ENCODE results near the gene HEG1.

HEG1 gene

GRCh38 chr3:125042725-125043406, 12.9 kb downstream of the HEG1 start:
- H3K4me3 ChIP-seq (ENCODE audit: low read depth, low read length): no peak overlapping the region
- TF ChIP-seq CTCF (IDR thresholded peaks at IDR 0.05; ENCODE audit: low read depth, low read length): no peak
- peak; percentile 59 for DNase-seq (ENCODE audit: low read depth, low spot score)
- in situ Hi-C loops (cut with HindIII; ENCODE audit: low sequenced_read_pairs): no loop called here

- TF ChIP-seq CTCF (IDR thresholded peaks at IDR 0.05; ENCODE audit: low read depth, low read length): no peak
- DNase-seq (ENCODE audit: low read depth, low spot score): no peak
- H3K4me3 ChIP-seq (ENCODE audit: low read depth, low read length): no peak overlapping the region
These were observed 16.4 kb downstream of the HEG1 start for GRCh38 chr3:125039131-125040100.

GRCh38 chr3:125037498-125038150, 18.2 kb downstream of the HEG1 start:
- in situ Hi-C loops (cut with HindIII; ENCODE audit: low sequenced_read_pairs): no loop called here

More at GRCh38 chr3:125039131-125040100, 16.4 kb downstream of the HEG1 start:
- in situ Hi-C loops (cut with HindIII; ENCODE audit: low sequenced_read_pairs): no loop called here

GRCh38 chr3:125035217-125035616, 20.6 kb downstream of the HEG1 start:
- H3K4me3 ChIP-seq (ENCODE audit: low read depth, low read length): no peak overlapping the region
- no peak for DNase-seq (ENCODE audit: low read depth, low spot score)
- TF ChIP-seq CTCF (IDR thresholded peaks at IDR 0.05; ENCODE audit: low read depth, low read length): no peak
- in situ Hi-C loops (cut with HindIII; ENCODE audit: low sequenced_read_pairs): no loop called here

More at GRCh38 chr3:125037498-125038150, 18.2 kb downstream of the HEG1 start:
- TF ChIP-seq CTCF (IDR thresholded peaks at IDR 0.05; ENCODE audit: low read depth, low read length): no peak
- DNase-seq (ENCODE audit: low read depth, low spot score): no peak
- no peak overlapping the region for H3K4me3 ChIP-seq (ENCODE audit: low read depth, low read length)

GRCh38 chr3:125033616-125034015, 22.2 kb downstream of the HEG1 start:
- no peak for TF ChIP-seq CTCF (IDR thresholded peaks at IDR 0.05; ENCODE audit: low read depth, low read length)
- no peak overlapping the region for H3K4me3 ChIP-seq (ENCODE audit: low read depth, low read length)
- in situ Hi-C loops (cut with HindIII; ENCODE audit: low sequenced_read_pairs): no loop called here
- DNase-seq (ENCODE audit: low read depth, low spot score): no peak

- DNase-seq (ENCODE audit: low read depth, low spot score): no peak
- no peak for TF ChIP-seq CTCF (IDR thresholded peaks at IDR 0.05; ENCODE audit: low read depth, low read length)
- in situ Hi-C loops (cut with HindIII; ENCODE audit: low sequenced_read_pairs): no loop called here
- no peak overlapping the region for H3K4me3 ChIP-seq (ENCODE audit: low read depth, low read length)
These were observed 22.7 kb downstream of the HEG1 start for GRCh38 chr3:125033135-125033534.

Measured in astrocyte of the spinal cord (primary cell).